NCI-H524 treated with DMSO at 0.1 percent for 48 hours (cell line): Measurements from ENCODE around the gene KCNIP4.

ENCODE experiments used
- DNase-seq: peaks from one replicate; lab custom pipeline; 2025; lab: John Stamatoyannopoulos, UW

Gene KCNIP4

DNA sequence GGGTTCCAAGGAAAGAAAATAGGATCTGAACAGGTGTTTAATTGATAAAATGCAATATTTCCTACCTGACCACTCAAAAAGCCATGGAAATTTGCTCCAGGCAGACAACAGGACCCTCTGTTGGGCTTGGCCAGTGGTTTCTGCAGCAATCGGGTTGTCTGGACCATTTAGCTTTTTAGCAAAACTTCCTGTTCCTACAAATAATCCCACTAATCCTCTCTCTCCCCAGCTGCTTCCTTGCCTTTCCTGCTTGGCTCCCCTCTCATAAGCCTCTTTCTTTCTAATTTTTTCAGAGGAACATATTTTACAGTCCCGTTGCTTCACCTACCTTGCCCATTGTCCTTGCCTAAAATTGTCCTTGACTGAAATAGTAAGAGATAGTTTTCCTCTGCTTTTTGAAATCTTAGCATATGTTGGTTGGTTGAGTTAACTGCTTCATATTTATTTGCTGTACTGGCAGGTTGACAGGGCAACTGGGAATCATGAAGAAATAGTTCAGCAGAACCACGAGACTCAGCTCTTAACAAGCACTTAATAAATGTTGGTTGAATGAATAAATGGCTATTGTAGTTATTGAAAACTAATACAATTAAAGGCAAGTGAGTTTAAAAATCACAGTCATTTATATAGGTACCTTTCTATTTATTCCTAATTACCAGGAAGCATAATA is 259.8 kb downstream of the KCNIP4 start:
- peak; percentile 34 for DNase-seq

DNA sequence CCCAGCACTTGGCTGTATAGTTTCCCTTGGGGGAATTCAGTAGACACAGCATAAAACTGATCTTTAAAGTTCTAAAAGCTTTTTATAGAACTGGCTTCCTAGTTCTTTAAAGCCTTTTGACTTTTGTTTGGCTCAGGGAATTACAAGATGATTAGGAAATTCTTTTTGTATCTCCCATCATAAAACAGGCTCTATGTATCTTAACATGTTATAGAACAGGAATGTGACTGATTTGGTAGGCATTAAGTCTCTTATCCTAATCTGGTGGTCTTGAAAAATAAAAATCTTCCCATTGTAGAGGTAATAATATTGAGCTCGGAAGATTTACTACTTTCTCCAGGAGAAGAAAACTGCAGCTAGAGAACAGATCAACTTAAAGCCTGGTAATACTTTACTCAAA is 262.7 kb downstream of the KCNIP4 start:
- no peak for DNase-seq

DNA sequence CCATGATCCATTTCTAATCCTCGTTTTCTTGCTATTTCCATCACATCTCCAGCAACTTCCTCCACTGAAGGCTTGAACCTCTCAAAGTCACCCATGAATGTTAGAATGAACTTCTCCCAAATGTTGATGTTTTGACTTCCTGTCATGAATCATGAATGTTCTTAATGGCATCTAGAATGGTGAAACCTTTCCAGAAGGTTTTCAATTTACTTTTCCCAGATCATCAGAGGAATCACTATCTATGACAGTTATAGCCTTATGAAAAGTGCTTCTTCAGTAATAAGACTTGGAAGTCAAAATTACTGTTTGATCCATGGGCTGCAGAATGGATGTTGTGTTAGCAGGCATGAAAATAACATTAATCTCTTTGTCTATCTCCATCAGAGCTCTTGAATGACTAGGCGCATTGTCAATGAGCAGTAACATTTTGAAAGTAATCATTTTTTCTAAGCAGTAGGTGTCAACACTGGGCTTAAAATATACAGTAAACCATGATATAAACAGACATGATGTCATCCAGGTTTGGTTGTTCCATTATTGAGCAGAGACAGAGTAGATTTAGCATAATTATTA is 268.2 kb downstream of the KCNIP4 start:
- DNase-seq = no peak

DNA sequence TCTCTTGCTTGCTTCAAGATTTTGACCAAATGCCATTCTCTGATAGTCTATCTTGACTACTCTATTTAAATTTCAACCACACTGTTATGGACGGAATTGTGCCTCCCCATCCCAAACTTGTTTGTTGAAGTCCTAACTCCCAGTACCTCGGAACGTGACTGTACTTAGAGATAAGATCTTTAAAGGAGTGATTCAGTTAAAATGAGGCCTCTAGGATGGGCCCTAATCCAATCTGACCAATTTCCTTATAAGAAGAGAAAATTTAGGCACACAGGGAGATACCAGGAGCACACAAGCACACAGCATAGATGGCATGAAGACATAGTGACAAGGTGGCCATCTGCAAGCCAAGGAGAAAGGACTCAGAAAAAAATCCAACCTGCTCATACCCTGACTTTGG is 269.9 kb downstream of the KCNIP4 start:
- no peak for DNase-seq

DNA sequence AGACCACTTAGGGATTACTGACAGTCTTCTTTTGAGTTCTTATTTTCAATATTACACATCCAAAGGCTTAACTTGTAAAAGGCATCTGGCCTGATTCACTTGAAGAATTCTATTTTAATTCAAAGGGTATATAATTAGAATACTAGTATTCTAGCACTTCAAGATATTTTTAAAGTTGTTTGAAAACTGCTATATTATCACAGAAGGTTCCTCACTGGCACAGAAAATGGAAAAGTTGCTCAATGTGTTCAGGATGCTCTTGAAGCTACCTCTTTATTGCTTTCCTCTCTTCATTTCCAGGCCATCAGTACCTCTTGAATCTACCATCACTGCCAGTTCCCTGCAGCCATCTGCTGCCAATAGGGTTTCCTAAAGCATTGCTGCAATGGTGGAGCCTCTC is 271.4 kb downstream of the KCNIP4 start:
- no peak for DNase-seq

DNA sequence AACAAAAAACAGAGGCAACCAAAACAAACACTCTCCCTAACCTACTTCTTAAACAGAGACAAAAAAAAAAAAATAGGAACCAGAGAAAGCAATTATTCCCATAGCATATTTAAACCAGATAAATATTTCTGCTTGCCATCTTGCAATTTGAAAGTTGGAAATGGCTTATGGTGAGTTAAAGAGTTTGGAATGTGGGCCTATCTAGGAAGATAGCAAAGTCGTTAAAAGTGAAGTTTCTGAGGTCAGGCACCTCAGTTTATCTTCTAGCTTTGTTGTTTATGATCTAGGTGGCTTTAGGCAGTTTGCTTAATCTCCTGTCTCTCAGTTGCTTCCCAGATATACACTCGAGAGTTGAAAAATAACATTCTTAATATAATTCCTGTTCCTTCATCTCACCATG is 284.2 kb downstream of the KCNIP4 start:
- DNase-seq = no peak

DNA sequence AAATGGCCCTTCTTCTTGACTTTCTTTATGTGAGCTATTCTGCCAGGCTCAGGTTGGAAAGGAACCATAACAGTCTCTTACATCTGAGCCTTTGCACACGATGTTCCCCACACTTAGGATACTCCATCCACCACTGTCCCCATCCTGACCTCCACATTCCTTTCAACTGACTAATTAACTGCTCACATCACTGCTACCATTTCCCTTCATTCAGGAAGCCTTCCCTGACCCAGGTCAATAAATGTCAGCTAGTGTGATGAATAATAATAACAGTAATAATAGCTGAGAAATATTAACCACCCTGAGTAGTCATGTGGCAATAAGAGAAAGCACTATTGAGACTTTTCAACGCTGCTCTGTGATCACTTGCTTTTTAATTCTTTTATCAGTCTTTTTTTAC is 291.7 kb downstream of the KCNIP4 start:
- DNase-seq = no peak

DNA sequence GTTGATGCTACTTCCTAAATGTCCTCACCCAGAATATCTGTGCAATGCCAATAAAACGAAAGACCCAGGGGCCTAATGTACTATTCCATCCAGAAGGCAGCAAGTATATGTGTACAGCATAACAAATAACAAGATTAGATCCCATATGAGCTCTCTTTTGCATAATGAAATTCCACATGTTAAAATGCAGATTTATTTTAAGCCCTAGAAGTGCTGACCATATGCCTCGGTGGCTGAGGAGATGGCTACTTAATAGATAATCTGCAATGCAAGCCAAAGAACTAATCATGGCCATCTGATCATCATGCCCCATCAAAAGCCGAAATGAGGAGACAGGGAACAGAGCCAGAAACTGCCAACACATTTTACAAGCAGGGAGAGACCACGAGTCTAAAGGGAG is 293.5 kb downstream of the KCNIP4 start:
- DNase-seq = peak; percentile 97

DNA sequence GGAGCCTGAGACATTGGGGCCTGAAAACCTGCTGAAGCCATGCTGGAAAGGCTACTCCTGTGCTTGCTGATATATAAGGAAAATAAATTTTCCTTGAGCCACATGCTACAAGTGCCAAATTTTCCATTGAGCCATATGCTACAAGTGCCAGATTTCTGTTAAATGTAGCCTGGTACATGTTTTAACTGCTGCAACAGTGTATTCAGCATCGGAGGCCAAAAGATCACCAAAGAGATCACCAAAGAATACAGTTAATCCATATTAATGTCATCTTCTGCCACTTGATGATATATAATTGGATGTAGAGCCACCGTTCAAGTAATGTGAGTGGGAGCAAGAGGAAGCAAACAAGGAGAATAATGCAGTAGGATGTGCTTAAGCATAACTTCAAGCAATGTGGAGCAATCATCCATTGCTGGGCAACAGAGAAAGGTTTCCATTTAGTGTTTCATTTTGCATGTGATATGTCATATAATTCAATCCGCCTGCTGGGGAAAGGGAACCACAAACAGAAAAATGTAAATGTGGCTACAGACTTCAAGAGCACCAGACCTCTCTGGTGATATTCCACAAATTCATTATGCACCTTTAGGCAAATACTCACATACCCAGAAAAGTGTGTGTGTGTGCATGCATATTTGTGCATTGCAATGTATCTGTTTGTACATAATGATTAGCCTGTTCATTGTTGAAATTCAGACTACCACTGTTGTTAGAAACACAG is 295.9 kb downstream of the KCNIP4 start:
- peak; percentile 77 for DNase-seq

DNA sequence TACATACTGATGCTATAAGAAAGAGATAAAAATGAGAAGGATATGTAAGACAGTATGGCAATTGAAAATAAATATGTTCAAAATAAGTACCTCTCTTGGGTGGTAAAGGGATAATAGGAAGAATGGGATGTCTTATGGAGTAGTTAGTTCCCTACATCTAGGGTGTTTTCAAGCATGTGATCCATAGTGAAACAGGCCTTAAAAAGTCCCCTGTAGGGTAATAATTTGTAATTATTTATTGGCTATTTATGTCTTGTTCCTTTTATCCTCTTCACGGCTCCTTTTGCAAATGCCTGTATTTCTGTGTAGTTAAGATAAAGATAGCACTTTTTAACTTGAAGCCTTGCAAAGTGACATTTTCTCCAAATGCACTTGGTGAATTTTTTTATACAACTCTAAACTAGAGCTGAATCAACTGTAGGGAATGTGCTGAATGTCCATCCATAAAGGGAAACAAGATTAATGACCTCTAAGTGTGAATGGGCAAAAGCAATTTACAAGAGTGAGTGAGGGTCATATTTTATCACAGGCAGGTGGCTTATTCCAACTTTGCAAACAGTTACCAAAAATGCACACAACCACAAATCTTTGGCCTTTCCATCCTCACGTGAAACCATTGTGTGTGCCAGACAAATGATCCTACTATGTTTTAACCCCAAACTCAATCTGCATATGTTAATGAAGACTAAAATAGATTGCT is 299.0 kb downstream of the KCNIP4 start:
- no peak for DNase-seq

DNA sequence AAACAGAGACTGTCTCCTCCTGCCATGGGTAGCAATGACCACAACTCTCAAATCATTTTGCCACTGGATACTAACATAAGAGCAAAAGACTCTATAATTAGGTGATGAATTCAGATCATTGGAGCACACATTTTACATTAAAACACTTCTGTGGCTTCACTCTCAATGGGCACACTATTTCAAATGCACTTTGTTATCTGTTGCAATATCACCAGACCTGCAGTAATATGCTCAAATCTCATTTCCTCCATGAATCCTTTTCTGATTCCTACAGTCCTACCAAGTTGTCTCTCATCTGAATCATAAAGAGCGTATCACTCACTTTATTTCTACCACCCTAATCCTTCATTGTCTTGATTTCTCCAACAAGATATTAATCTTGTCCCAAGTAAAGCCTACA is 302.8 kb downstream of the KCNIP4 start:
- DNase-seq = no peak

DNA sequence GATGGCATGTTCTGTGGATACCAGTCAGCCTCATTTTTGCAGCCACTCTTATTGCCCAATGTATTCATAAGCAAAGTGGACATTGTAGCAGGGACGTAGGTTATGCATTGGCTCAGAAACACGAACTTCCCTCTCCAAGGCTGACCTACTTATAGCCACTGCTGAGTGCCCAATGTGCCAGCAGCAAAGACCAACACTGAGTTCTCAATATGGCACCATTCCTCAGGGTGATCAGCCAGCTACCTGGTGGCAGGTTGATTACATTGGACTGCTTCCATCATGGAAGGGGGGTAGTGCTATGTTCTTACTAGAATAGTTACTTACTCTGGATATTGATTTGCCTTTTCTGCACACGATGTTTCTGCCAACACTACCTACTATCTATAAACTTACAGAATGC is 306.9 kb downstream of the KCNIP4 start:
- no peak for DNase-seq

DNA sequence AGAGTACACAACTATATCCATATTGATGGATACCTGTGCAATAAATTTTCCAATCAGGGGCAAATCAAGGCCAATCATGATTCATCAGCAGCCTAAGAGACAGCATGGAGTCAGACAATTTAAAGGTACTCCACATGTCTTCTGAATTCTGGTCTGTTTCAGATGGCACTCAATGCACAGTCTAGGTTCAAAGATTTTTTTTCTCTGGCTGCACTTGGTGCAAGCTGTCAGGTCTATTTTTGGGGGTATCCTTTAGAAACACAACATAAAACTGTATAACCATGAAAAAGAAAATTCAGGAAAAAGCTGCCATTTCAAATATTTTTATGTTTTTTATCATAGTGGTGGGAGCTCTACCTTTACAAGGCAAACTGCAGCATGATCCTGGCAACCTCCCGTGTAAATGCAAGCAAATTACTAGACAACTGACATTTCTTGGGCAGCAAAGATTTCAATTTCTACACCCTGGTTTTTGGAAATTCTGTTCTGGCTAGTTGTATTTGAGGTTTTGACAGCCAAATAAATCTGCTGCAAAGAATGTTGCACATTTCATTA is 310.3 kb downstream of the KCNIP4 start:
- DNase-seq = no peak

DNA sequence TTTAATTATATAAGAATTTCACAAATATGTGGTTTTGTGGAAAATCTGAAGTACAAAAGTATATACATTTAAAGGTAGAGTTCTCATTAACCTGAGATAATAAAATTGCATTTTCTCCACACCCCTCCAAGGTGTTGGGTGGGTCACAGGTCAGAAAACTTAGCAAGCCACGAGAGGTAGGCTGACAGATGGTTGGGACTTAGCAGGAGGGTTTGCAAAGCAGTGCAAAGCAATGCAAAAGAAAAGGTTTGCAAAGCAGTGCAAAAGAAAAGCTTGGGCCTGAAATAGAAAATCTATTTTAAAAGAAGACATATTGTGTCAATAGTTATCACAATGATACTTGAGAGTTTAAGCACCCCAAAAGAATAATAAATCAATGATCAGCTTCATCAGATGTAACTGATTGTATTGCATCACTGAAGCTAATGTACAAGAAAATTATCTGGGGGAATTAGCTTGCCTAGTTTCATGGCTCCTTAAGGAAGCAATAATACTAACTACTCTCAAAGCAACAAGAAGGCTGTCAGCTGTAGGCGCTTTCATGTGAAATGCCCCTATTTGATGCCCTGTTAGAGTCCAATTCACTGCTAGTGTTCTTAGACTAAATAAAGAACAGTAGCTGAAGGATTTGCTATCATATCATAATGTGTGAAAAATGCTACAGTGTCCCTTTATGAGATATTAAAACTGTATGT is 319.5 kb downstream of the KCNIP4 start:
- peak; percentile 78 for DNase-seq

DNA sequence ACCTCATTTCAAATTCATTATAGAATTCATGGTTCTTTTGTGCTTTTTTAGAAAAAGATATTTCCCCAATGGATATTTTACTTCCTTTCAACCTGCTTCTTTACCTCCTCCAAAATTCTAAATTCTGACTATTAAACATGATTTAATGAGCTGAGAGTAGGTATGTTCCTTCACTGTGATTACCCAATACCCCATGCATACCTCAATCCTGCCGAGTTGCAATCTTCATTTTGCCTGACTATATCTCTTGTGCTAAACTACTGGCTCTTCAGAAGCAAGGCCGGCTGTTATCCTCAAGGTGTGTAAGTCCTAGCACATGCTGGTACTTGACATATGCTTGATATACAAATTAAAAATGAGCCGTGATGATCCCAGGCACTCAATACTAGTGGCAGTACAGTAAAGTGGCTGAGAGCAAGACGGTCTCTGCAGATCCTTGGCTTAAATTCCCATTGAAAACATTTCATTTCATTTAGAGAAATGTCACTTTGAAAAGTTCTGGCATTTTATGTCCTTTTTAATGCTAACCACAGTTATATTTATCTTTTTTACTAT is 320.4 kb downstream of the KCNIP4 start:
- peak; percentile 97 for DNase-seq

DNA sequence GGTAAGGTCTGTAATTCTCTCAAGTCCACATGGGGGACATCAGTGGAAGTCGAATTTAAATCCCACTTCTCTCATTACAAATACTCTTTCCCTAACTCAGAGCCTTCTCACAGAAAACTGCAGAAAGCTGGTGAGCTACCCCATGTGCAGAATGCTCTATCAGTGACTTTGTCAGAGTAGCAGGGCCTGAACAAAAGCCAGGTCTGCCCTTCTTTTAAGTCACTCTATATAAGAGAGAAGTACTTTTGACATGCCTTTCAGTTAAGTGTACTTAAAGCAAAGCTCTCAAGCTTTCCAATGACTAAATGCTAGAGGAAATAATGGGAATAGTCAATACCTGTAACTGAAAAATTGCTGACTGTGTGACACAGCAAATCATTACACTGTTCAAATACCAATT is 323.1 kb downstream of the KCNIP4 start:
- no peak for DNase-seq

DNA sequence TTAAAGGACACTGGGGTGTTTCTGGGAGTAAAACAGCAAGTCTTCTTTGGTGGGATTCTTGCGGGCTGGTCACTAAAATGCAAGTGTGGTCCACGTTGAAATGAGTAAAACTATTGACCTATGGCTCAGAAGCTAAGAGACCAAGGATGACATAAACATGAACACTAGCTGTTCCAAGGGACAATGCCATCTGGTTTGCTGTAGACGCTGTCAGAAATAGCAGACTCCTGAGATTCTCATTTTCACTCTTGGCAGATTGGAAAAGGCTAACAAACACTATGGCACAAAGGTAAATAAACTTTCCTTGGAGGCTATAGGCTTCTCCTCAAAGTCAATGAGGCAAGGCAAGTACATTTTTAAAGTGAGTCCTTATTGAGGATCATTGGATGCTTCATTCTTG is 343.6 kb downstream of the KCNIP4 start:
- DNase-seq = no peak

DNA sequence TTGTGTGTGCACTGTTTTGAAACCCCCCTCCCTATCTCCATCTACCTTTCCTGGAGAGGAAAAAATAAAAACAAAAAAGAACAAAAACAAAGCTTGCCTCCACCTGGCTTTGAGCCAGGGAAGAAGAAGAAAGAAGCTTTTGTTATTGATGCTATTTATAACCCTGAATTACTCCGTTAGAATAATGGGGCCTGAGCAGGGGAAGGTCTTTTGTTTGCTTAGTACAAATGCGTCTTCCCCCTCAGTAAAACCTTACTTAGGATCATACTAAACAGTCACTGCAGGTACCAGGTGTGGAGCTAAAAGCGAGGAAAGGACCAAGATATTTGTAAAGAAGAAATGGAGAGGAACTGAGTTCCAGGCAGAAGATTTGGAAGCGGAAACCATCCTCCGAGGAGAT is 352.1 kb downstream of the KCNIP4 start:
- DNase-seq = no peak

DNA sequence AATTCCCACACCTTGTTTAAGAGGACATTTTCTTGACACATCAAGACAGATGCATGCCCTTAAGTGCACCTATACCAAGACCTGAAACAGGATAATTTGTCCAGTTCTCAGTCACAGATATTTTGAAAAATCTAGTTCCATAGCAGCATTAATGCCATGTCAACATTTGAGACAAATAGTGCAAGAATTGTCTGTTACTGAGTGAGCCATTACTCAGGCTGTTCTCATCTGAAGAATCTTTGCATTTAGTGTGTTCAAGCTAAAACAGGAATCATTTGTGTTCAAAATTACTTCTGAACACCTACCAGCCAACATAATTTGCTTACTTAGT is 354.9 kb downstream of the KCNIP4 start:
- DNase-seq = no peak

DNA sequence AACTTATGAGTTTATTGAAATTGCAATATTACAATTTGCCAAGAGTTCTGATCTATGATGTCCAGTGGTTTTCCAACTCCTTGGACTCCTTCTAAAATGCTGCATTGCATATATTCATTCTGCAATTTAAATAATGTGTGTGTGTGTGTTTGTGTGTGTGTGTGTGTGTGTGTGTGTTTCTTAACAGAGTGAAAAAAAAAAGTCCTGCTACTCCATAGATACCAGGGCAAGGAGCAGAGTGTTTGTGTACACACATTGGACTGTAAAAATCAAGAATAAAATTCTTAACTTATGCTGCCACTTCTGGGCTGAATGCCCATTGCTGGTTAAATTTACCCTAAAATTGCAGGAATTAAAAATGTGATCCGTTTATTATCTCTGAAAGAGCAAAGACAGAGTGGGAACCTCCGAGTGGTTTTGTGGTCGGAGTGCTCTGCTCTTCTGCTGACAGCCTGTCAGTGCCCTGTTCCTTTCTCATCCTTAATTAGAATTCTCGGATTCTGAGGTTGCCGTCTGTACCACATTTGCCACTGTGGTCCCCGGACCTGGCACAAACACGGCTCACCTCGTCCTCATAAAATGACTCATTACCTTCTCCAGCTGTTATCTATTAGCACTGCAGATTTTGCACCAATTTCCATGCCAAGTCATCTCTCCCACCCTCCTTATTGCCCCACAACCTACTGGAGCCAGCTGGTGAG is 355.5 kb downstream of the KCNIP4 start:
- DNase-seq = peak; percentile 92

DNA sequence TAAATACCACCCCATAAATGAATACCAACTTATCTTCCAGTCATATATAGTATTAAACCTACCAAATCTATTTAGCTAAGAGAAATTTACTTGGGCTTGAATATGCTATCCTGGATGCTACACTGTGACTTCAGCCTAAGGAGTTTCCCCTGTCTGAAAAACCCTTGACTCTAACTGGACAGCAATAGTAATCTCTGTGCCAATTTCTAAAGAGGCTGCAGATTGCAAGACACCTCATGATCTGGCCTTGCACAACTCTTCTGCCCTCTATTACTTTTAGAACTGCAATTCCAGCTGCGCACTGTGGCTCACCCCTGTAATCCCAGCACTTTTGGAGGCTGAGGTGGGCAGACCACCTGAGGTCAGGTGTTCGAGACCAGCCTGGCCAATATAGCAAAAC is 371.5 kb downstream of the KCNIP4 start:
- no peak for DNase-seq
